ENCODE data around the gene TMEM208. TPM values are rescaled to one million over a fixed set of nuclear protein-coding genes. Genes with fewer than 3 reads are reported as not detected.

Gene TMEM208
- total RNA-seq, 1 donor from 2014 or later = 11.5 TPM

GRCh38 chr16:67211674-67212073 lies 15.3 kb upstream of the TMEM208 start:
- Histone ChIP-seq H3K27ac (replicated peaks) (no peak overlapping the region), H3K4me1 (peaks cover 30% of the 10 kb centered on the region), H3K9me3 (replicated peaks) (no peaks in the 10 kb centered on the region), H3K4me3 (no peak overlapping the region), H3K36me3 (peaks cover 9% of the 10 kb centered on the region), H3K27me3 (ENCODE audit: low read depth) (no peaks in the 10 kb centered on the region)
- no peak for TF ChIP-seq CTCF (IDR thresholded peaks at IDR 0.05; ENCODE audit: borderline replicate concordance)
- intact Hi-C loops (cut with micrococcal nuclease) = no loop called here
- no peak for DNase-seq

- peaks cover 41% of the 10 kb centered on the region for H3K4me1 ChIP-seq
- H3K27ac ChIP-seq (replicated peaks) = no peak overlapping the region
- no peaks in the 10 kb centered on the region for H3K9me3 ChIP-seq (replicated peaks)
- H3K27me3 ChIP-seq (ENCODE audit: low read depth) = no peaks in the 10 kb centered on the region
- no peak for DNase-seq
- no peaks in the 10 kb centered on the region for H3K36me3 ChIP-seq
- no peak overlapping the region for H3K4me3 ChIP-seq
- no peak for TF ChIP-seq CTCF (IDR thresholded peaks at IDR 0.05; ENCODE audit: borderline replicate concordance)
- intact Hi-C loops (cut with micrococcal nuclease) = no loop called here
Observed at GRCh38 chr16:67212766-67213165, 14.2 kb upstream of the TMEM208 start.

GRCh38 chr16:67213197-67214019 lies 13.5 kb upstream of the TMEM208 start:
- Histone ChIP-seq H3K9me3 (replicated peaks) (no peaks in the 10 kb centered on the region), H3K27me3 (ENCODE audit: low read depth) (no peaks in the 10 kb centered on the region), H3K4me1 (peaks cover 46% of the 10 kb centered on the region), H3K27ac (replicated peaks) (no peak overlapping the region), H3K36me3 (no peaks in the 10 kb centered on the region), H3K4me3 (no peak overlapping the region)
- no peak for DNase-seq
- no peak for TF ChIP-seq CTCF (IDR thresholded peaks at IDR 0.05; ENCODE audit: borderline replicate concordance)
- intact Hi-C loops (cut with micrococcal nuclease) = no loop called here

GRCh38 chr16:67215706-67216105 lies 11.2 kb upstream of the TMEM208 start:
- Histone ChIP-seq H3K9me3 (replicated peaks) (no peaks in the 10 kb centered on the region), H3K36me3 (no peaks in the 10 kb centered on the region), H3K4me3 (no peak overlapping the region), H3K4me1 (peaks cover 46% of the 10 kb centered on the region), H3K27me3 (ENCODE audit: low read depth) (no peaks in the 10 kb centered on the region), H3K27ac (replicated peaks) (no peak overlapping the region)
- intact Hi-C loops (cut with micrococcal nuclease) = no loop called here
- DNase-seq = no peak
- TF ChIP-seq CTCF (IDR thresholded peaks at IDR 0.05; ENCODE audit: borderline replicate concordance) = no peak

GRCh38 chr16:67216612-67217490 lies 10.1 kb upstream of the TMEM208 start:
- Histone ChIP-seq H3K4me1 (peaks cover 46% of the 10 kb centered on the region), H3K4me3 (peak overlapping the region; percentile 32), H3K27me3 (ENCODE audit: low read depth) (no peaks in the 10 kb centered on the region), H3K27ac (replicated peaks) (peak overlapping the region; percentile 84), H3K36me3 (no peaks in the 10 kb centered on the region), H3K9me3 (replicated peaks) (no peaks in the 10 kb centered on the region)
- intact Hi-C loops (cut with micrococcal nuclease) = no loop called here
- peak; percentile 68 for DNase-seq
- no peak for TF ChIP-seq CTCF (IDR thresholded peaks at IDR 0.05; ENCODE audit: borderline replicate concordance)

Measured in left ventricle myocardium inferior (tissue), 1 donor.